SKM-1 (cell line): ENCODE results near the gene SPEF2.
"Not testable (repeated sequence)": the region's sequence is repeated elsewhere in the genome, so short reads cannot be mapped to it uniquely, and the experiment has no call there.

Experiments
- DNase-seq: peaks from one replicate; lab custom pipeline; 2025; ENCODE audit not compliant: unreplicated experiment; lab: John Stamatoyannopoulos, UW

SPEF2 gene

GRCh38 chr5:35816881-35817521 is 199.3 kb downstream of the SPEF2 start:
- DNase-seq = no peak

DNA sequence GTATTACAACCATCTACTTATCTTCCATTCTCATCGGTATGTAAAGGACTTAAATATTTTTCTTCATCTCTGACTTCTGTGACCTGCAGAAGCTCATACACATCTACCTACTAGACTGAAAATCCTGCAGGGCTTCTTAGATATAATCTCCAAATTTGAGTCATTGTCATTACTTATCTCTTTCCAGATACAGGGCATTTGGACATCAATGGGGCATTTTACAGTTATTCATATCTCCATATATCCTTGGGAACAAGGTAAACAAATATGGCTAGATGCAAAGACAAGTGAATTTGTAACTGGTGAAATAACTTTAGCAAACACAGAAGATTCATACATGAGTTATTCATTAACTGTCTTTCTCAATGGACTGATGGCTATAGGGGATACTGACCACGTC is 201.4 kb downstream of the SPEF2 start:
- DNase-seq = no peak

DNA sequence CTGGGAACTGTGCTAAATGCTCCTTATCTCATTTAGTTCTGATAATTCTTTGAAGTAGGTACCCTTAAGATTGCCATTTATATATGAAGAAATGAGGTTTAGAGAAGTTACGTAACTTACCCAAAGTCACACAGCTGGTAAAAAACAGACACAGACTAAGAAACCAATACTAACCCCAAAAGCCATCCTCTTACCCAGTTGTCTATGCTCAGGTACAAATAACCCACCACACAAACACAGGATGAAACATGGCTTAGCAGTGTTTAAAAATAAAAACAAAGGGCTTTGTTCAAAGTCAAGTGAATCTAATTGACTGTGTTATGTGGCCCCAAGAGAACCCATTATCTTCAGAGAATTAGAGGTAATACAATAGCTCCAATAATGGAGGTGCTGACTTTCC is 202.0 kb downstream of the SPEF2 start:
- DNase-seq = no peak

DNA sequence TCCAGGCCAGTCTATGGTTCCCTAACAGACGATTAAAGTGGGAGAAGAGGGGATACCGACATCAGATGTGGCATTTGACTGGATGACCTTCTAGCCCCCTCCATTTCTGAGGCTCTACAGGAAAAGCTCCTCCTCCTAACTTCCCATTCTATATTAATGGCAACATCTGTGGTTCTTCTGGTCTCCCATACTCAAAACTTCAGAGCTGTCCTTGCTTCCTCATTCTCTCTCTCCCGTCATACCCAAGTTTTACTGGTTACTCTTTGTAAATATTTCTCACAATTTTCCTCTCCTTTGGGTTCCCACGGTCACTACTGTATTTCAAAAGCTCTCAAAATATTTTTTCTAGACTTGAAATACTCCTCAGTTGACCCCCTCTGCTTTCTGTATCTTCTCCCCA is 203.1 kb downstream of the SPEF2 start:
- peak; percentile 72 for DNase-seq

DNA sequence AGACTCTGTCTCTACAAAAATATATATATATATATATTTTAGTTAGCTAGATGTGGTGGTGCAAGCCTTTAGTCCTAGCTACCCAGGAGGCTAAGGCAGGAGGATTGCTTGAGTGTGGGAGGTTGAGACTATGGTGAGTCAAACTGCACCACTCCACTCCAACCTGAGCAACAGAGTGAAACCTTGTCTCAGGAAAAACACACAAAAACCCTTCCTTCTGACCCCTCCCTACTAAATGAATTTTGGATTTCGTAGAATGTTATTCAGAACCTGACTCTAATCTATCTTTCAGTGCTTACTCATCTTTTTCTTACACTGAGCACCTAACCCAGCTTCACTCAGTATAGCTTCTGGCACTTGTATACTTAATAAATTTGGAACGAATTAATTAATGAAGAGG is 203.8 kb downstream of the SPEF2 start:
- no peak for DNase-seq

DNA sequence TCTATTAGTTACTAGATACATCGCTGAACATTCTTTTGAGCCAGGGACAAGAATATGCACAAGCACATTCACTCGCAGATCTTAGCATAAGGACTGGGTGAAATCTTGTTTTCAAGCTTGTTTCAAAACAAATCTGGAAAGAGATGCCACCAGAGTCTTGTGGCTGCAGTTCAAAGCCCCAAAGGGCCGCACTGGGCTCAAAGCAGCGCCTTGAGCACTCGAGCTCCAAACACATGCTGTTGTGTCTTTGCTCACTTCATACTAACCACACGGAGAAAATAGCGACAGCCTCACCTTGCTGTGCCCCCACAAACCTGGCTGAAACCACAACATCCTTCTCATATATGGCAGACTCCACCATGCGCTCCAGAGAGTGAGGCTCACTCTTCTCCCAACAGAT is 204.8 kb downstream of the SPEF2 start:
- no peak for DNase-seq

DNA sequence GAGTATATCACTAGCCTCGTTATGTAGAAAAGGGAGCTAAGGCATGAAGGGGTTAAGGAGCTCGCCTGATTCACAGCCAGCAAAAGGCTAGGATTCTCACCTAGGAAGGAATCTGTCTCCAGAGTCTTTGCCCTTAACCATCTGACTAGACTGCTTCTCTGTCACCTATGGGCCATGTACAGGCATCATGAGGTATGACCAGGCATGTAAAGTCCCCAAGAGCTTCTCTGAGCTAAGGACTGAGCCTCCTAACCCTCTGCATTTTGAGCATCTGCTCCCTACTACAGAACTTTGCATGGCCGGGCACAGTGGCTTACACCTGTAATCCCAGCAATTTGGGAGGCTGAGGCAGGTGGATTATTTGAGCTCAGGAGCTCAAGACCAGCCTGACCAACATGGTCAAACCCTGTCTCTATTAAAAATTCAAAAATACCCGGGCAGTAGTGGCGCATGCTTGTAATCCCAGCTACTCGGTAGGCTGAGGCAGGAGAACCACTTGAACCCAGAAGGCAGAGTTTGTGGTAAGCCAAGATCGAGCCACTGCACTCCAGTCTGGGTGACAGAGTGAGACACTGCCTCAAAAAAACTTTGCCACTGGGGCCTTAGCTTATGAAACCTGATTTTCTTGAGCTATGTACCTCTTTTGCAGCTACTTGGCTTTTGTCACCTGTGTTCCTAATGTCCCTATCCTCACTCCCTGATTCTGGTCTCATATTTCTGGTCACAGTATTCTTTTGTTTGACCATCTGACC is 205.9 kb downstream of the SPEF2 start:
- DNase-seq = no peak

DNA sequence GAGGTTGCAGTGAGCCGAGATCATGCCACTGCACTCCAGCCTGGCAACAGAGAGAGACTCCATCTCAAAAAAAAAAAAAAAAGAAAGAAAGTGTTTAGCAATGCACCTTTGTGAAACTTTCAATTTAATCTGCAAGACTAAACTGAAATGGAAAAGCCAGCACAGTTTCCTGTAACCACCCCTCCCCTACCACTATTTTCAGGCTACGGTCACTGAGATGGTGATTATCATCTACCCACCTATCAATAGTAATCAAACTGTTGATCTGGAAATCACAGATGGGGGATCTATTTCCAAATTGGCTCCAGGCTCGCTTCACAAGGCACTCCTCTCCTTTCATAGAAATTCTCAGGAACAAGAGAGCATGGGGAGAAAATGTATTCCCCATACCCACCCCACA is 208.4 kb downstream of the SPEF2 start:
- no peak for DNase-seq

GRCh38 chr5:35826554-35826953 is 208.9 kb downstream of the SPEF2 start:
- no peak for DNase-seq

GRCh38 chr5:35828082-35828598 is 210.5 kb downstream of the SPEF2 start:
- DNase-seq = no peak

DNA sequence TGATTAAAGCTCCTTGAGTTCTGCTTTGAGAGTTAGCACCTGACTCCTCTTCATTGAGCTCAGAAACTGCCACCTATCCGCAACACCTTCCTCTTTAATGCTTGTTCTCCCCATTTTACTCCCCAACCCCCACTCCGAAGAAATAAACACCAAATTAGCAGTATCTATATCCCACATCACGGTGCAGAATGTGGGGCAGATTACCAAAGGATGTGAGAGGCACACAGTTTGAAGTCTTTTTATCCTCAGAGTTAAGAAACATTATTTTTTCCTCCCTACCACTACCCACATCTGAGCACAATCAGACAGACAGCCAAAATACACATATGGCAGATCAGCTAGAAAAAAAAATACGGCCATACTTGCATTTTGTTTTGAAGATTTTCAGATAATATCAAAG is 212.9 kb downstream of the SPEF2 start:
- no peak for DNase-seq

DNA sequence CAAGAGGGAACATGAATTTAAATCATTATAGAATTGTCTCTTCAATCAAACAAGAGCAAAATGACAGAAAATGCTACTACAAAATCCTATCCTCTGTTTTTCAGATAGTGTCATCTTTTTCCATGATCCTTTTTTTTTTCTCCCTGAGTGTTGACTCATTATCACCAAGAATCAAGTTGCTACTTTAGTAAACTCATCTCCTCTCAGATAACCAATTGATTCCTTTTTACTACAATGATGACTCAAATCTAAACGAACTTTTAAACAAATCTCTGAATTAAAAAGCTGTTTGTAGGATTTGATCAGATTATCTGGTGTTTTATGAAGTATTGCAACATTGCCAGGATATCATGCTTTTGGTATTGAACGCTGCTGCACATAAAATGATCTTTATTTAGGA is 215.1 kb downstream of the SPEF2 start:
- DNase-seq = no peak

DNA sequence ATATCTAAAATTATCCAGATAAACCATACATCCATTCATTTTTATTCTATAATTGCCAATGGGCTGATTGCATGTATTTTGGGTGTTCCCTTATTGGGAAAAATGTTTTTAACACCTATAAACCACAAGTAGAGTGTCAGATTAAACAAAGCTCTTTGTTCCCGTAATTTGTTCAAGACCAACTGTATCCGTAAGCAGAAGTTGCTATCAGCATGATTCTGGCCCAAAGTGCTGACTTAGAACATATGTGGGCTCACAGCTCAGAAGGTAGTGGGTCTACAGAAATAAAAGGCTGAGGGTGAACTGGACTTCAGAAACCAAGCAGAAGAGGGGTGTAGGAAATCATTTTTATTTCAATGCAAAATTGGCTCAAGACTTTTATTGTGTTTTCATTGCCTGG is 215.6 kb downstream of the SPEF2 start:
- DNase-seq = no peak

GRCh38 chr5:35835796-35836742 is 218.4 kb downstream of the SPEF2 start:
- DNase-seq = no peak

DNA sequence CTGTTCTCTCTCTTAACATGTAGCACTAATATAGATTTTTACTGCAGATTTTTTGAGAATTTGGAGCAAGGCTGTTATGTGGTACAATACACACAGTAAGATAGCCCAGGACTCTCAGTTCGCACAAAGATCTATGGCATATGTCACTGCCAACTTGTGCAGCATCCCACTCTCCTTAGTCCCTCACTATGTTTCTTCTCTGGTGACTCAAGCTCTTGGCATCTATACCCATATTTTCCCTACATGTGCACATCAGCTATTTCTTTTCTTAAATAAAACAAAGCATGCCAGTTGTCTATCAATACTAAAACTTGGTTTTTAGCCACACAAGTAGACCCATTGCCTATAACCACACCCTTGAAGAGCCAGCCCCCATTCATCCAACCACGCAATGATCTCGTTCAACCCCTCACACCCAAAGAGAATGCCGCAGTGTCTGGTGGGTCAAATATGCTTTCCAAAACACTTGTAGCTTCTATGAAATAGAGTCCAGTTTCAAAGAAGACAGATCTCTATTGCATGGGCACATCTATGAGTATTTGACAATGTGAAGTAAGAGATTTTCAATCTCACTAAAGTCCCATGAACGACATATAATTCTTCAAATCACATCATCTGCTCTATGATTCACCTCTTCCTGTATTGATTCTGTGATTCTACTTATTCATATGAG is 220.8 kb downstream of the SPEF2 start:
- no peak for DNase-seq

DNA sequence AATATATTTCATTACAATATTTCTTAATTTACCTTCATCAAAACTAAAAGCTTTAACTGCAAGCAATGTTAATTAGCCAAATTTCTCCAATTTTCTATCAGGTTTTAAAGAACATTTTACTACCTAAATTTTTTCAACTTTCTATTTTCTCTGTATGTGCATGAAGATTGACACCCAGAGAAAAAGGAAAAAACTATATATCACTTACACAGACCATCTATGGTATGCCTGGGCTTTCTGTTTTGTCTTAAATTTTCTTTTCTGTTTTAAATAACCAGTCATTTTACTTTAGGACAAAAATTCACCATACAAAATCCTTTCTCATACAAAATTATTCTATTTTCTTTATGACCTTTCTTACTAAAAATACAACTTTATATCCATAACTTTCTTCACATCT is 225.2 kb downstream of the SPEF2 start:
- no peak for DNase-seq

DNA sequence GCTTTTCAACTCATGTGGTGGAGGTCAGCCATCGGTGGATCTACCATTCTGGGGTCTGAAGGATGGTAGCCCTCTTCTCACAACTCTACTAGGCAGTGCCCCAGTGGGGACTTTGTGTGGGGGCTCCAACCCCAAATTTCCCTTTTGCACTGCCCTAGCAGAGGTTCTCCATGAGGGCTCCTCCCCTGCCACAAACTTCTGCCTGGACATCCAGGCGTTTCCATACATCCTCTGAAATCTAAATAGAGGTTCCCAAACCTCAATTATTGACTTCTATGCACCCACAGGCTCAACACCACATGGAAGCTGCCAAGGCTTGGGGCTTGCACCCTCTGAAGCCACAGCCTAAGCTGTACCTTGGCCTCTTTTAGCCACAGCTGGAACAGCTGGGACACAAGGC is 227.8 kb downstream of the SPEF2 start:
- DNase-seq = not testable (repeated sequence)

- DNase-seq = no peak
Observed at GRCh38 chr5:35847491-35847890, 229.8 kb downstream of the SPEF2 start.

DNA sequence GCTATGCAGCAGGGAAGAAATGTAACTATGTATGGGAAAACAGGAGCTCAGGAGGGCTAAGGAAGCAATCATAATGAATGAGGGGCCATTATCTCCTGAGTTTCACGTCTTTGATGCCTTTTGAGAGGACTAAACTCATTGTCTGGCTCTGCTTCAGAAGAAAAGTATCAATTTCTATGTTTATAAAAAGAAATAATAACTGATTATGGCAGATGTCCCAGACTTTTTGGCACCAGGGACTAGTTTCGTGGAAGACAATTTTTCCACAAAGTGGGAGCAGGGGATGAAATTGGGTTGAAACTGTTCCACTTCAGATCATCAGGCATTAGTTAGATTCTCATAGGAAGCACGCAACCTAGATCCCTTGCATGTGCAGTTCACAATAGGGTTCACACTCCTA is 230.3 kb downstream of the SPEF2 start:
- DNase-seq = no peak

GRCh38 chr5:35849860-35850259 is 232.2 kb downstream of the SPEF2 start:
- DNase-seq = no peak
